Tibial nerve (tissue), 4 donors: ENCODE measurements around the gene HNRNPAB.

ENCODE experiments used
- CTCF ChIP-seq, 5 experiments: fragments of 200-600 bp in 3 of 5; fragments of 450-650 bp in 2 of 5; sonication (generic) in 3 of 5; IDR thresholded peaks; one replicate each; pipeline ENCODE4 v1.5.1; 2016 to 2019; ENCODE audit warnings: antibody characterized with exemption in 5 of 5, mild to moderate bottlenecking in 3 of 5, moderate library complexity in 2 of 5
- EP300 ChIP-seq, 2 donors: sonication (generic); formaldehyde crosslinking; IDR thresholded peaks; one replicate each; pipeline ENCODE4 v1.6.1; 2017; ENCODE audit warnings: antibody characterized with exemption in 2 of 2, mild to moderate bottlenecking in 1 of 2
- POLR2A ChIP-seq, 2 donors: fragments of 450-650 bp; IDR thresholded peaks; one replicate each; pipeline ENCODE4 v1.6.1; 2017; ENCODE audit warnings: antibody characterized with exemption in 2 of 2, mild to moderate bottlenecking in 2 of 2, moderate library complexity in 2 of 2

- TF ChIP-seq POLR2A (IDR thresholded peaks at IDR 0.05) (no peak), CTCF (IDR thresholded peaks at IDR 0.05) (no peak), EP300 (IDR thresholded peaks at IDR 0.05) (no peak)
Measured at GRCh38 chr5:178211095-178212048, 7.0 kb downstream of the HNRNPAB start.
